ENCODE measurements around the gene C3orf52.

C3orf52 gene

DNA sequence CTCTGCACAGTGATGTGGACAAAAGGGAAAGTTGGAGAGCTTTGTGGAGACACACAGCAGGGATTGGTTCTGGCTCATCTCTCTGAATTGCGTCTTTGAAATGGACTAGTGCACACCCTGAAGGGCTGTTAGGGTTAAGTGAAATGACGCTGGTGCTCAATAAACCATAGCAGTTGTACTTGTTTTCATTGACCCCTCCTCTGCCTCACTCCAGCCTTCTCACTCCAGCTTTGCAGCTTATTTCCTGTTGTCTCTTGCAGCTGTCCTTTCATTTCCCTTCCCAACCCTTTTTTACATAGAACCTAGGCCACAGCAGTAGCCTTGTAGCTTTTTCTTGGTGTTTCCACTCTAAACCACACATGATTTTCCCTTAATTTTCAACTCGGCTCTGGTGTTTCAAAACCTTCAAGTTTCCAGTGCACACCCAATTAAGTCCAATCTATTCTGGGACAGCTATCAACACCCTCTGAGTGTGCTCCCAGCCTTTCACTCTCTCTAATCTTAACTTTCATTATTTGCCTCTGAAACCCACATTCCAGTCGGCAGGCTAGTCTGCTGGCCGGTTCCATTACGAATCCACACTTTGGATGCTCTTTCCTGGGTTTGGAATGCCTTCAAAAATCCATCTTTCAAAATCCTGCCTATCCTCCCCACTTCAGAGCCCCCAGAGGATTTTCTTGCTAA, 6.4 kb downstream of the C3orf52 start:
- peak; percentile 31 for DNase-seq
- H3K9me2 ChIP-seq (replicated peaks; ENCODE audit: insufficient read depth, low read length): no peaks in the 10 kb centered on the region
- H3K27ac ChIP-seq (ENCODE audit: low read length): peak overlapping the region; percentile 98
- H3K27me3 ChIP-seq (replicated peaks; ENCODE audit: insufficient read depth, low read length): no peaks in the 10 kb centered on the region
- H3K9me3 ChIP-seq (replicated peaks; ENCODE audit: insufficient read depth, low read length): no peaks in the 10 kb centered on the region
- no peak overlapping the region for H2AFZ ChIP-seq (ENCODE audit: low read length)
- H3K9ac ChIP-seq (ENCODE audit: low read length): peak overlapping the region; percentile 37; the same call in 1 of the 2 replicates
- H3K4me2 ChIP-seq (ENCODE audit: low read depth, low read length): peak overlapping the region; percentile 86
- peaks cover 65% of the 10 kb centered on the region for H3K79me2 ChIP-seq (ENCODE audit: low read length)
- TF ChIP-seq, protein P1, sequence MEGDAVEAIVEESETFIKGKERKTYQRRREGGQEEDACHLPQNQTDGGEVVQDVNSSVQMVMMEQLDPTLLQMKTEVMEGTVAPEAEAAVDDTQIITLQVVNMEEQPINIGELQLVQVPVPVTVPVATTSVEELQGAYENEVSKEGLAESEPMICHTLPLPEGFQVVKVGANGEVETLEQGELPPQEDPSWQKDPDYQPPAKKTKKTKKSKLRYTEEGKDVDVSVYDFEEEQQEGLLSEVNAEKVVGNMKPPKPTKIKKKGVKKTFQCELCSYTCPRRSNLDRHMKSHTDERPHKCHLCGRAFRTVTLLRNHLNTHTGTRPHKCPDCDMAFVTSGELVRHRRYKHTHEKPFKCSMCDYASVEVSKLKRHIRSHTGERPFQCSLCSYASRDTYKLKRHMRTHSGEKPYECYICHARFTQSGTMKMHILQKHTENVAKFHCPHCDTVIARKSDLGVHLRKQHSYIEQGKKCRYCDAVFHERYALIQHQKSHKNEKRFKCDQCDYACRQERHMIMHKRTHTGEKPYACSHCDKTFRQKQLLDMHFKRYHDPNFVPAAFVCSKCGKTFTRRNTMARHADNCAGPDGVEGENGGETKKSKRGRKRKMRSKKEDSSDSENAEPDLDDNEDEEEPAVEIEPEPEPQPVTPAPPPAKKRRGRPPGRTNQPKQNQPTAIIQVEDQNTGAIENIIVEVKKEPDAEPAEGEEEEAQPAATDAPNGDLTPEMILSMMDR (IDR thresholded peaks at IDR 0.05; ENCODE audit: low read length): no peak
- TF ChIP-seq EZH2 (optimal IDR thresholded peaks at IDR 0.05; ENCODE audit: low read depth, low read length) (no peak), EZH2phosphoT487 (IDR thresholded peaks at IDR 0.05; ENCODE audit: low read length) (no peak)
- H3K4me3 ChIP-seq (ENCODE audit: low read length): peak overlapping the region; percentile 17
- no peaks in the 10 kb centered on the region for H4K20me1 ChIP-seq (ENCODE audit: insufficient read depth, low read length)
- H3K36me3 ChIP-seq (replicated peaks; ENCODE audit: insufficient read depth, low read length): no peaks in the 10 kb centered on the region
- peaks cover 48% of the 10 kb centered on the region for H3F3A ChIP-seq (ENCODE audit: insufficient read depth, low read length)
- peaks cover 48% of the 10 kb centered on the region for H3K4me1 ChIP-seq (ENCODE audit: low read length)

DNA sequence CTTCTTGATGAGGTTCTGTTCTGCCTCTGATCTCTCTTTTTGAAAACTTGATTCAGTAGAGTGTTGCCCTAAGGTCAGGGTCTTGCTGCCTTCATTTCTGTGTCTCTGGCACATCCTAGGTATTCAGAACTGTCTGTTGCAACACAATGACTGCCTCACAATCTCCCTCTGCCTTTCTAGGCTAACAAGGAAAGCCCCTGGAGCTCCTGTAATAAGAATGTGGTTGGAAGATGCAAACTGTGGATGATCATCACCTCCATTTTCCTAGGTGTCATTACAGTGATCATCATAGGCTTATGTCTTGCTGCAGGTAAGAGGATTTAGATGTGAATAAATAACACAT, 7.0 kb downstream of the C3orf52 start:
- DNase-seq: no peak
- Histone ChIP-seq H3K27ac (ENCODE audit: low read length) (peak overlapping the region; percentile 98; the same call in 1 of the 2 replicates), H3K4me1 (ENCODE audit: low read length) (peaks cover 48% of the 10 kb centered on the region), H3K36me3 (replicated peaks; ENCODE audit: insufficient read depth, low read length) (no peaks in the 10 kb centered on the region), H3K4me2 (ENCODE audit: low read depth, low read length) (peak overlapping the region; percentile 86), H2AFZ (ENCODE audit: low read length) (no peak overlapping the region), H3K9me2 (replicated peaks; ENCODE audit: insufficient read depth, low read length) (no peaks in the 10 kb centered on the region), H3K9me3 (replicated peaks; ENCODE audit: insufficient read depth, low read length) (no peaks in the 10 kb centered on the region), H3K9ac (ENCODE audit: low read length) (no peak overlapping the region; the same call in 1 of the 2 replicates), H4K20me1 (ENCODE audit: insufficient read depth, low read length) (no peaks in the 10 kb centered on the region), H3F3A (ENCODE audit: insufficient read depth, low read length) (peaks cover 48% of the 10 kb centered on the region), H3K4me3 (ENCODE audit: low read length) (peak overlapping the region; percentile 17; the same call in 1 of the 2 replicates), H3K27me3 (replicated peaks; ENCODE audit: insufficient read depth, low read length) (no peaks in the 10 kb centered on the region), H3K79me2 (ENCODE audit: low read length) (peaks cover 60% of the 10 kb centered on the region)
- TF ChIP-seq, protein P1 (IDR thresholded peaks at IDR 0.05; ENCODE audit: low read length): no peak
- TF ChIP-seq EZH2phosphoT487 (IDR thresholded peaks at IDR 0.05; ENCODE audit: low read length) (no peak), EZH2 (optimal IDR thresholded peaks at IDR 0.05; ENCODE audit: low read depth, low read length) (no peak)

DNA sequence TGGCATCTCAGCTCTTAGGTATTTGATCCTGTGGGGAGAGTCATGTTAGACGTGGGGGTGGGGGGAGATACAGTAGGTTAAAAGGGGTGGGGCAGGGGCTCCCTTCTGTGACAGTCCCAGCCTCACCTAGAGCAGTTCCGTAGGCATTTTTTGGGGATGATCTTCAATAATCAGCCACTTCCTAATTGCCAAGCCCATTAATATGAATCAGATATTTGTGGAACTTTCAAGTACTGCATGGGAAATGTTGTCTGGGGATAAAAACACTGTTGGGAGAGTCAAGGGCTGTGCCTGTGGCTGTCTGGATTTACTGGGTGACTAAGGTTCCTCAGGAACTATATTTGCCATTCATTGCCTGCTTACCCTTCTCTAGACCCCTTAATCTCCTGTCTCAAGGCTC, 9.5 kb downstream of the C3orf52 start:
- H4K20me1 ChIP-seq (ENCODE audit: insufficient read depth, low read length): no peaks in the 10 kb centered on the region
- no peak for DNase-seq
- no peaks in the 10 kb centered on the region for H3K27me3 ChIP-seq (replicated peaks; ENCODE audit: insufficient read depth, low read length)
- H3K27ac ChIP-seq (ENCODE audit: low read length): no peak overlapping the region
- no peaks in the 10 kb centered on the region for H3K36me3 ChIP-seq (replicated peaks; ENCODE audit: insufficient read depth, low read length)
- TF ChIP-seq, protein P1 (IDR thresholded peaks at IDR 0.05; ENCODE audit: low read length): no peak
- TF ChIP-seq EZH2phosphoT487 (IDR thresholded peaks at IDR 0.05; ENCODE audit: low read length) (no peak), EZH2 (optimal IDR thresholded peaks at IDR 0.05; ENCODE audit: low read depth, low read length) (no peak)
- H3K9ac ChIP-seq (ENCODE audit: low read length): no peak overlapping the region
- H3K9me2 ChIP-seq (replicated peaks; ENCODE audit: insufficient read depth, low read length): no peaks in the 10 kb centered on the region
- H3F3A ChIP-seq (ENCODE audit: insufficient read depth, low read length): peaks cover 24% of the 10 kb centered on the region
- H3K79me2 ChIP-seq (ENCODE audit: low read length): peaks cover 69% of the 10 kb centered on the region
- H3K4me3 ChIP-seq (ENCODE audit: low read length): no peak overlapping the region
- H3K4me1 ChIP-seq (ENCODE audit: low read length): peaks cover 38% of the 10 kb centered on the region
- no peaks in the 10 kb centered on the region for H3K9me3 ChIP-seq (replicated peaks; ENCODE audit: insufficient read depth, low read length)
- no peak overlapping the region for H3K4me2 ChIP-seq (ENCODE audit: low read depth, low read length)
- no peak overlapping the region for H2AFZ ChIP-seq (ENCODE audit: low read length)

Data from MM.1S (cell line).